Stimulated activated CD8-positive, alpha-beta memory T cell treated with anti-CD3 and anti-CD28 coated beads, Interleukin-2, amount 100 ng/mL, for 48 hours (primary cell): ENCODE data around the gene FRMD1.

ENCODE experiments used
- DNase-seq, 2 donors: peaks; one replicate each; pipeline ENCODE4 v3.0.0-alpha.2; 2020; ENCODE audit warnings: low read depth in 2 of 2

Gene FRMD1

DNA sequence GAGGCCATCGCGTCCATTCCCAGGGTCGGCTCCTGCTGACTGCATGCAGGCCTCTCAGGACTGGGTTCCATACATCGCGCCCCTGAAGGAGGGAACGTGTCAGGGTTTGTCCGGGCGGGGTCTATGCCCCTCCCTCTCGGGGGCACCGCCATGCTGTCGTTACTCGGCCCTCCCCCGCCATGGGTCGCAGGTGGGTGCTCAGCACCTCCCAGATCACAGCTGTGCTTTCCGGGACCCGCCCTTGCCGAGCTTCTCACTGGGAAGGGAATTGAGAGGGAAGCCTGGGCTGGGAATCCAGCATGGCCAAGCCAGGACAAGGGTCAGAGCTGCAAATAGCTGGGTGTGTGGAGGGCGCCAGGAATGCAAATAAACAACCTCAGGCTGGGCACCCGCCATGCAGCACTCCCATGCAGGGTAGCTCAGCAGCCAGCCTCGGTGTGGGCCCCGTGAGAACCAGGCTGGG lies at the start of gene FRMD1:
FRMD1 (minus strand) TSS at position 270 of the 463 bp plus-strand sequence; CDS start at position 152, 118 bp downstream.
- no peak for DNase-seq

DNA sequence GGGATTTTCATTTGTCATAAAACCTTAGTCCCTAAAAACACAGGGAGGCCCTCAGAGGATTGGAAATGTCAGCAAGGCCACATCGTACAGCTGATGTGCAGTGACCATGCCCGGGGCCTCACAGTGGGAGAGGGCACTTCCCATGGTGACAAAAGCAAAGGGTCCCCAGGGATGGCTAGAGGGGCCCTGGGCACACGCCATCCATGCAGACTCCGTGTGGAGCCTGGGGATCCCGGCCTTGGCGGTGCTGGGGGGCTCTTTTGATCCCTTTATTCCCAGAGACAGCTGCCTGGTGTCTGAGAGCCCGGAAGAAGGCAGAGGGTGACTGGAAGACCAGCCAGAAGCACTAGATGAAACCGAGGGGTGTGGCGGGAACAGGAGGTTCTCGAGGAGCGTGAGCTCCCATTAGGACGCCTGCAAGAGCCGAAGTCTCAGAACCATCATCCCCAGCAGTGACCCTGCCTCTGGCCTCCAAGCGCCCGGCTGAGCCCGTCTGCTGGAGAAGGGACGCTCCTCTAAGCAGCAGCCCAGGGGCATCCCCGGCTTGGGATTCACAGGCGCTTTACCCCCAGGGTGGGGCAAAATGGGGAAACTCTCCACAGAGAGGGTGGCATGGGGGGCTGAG lies 49.1 kb upstream of the FRMD1 start:
- DNase-seq, result no peak

DNA sequence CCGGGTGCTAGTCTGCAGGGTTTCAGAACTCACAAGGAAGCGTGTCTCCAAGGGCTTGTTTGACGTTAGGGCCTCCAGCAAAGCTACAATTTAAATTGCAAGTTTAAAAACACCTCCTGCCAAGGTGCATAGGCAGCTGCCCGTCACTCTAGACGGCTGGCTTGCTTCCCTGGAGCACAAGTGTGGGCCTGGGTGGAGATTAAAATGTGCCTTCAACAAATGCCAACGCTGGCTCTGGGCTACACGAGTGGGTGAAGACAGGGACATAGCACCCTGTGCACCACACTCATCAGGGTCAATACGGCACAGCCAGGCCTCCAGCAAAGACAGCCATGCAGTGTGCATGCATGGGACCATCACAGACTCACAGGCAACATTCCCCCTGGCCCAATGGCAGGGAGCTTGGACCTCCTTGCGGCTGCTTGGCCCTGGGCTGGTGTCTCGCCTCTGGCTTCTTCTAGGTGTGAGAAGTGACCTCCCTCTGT lies 48.4 kb upstream of the FRMD1 start:
- DNase-seq, result no peak

DNA sequence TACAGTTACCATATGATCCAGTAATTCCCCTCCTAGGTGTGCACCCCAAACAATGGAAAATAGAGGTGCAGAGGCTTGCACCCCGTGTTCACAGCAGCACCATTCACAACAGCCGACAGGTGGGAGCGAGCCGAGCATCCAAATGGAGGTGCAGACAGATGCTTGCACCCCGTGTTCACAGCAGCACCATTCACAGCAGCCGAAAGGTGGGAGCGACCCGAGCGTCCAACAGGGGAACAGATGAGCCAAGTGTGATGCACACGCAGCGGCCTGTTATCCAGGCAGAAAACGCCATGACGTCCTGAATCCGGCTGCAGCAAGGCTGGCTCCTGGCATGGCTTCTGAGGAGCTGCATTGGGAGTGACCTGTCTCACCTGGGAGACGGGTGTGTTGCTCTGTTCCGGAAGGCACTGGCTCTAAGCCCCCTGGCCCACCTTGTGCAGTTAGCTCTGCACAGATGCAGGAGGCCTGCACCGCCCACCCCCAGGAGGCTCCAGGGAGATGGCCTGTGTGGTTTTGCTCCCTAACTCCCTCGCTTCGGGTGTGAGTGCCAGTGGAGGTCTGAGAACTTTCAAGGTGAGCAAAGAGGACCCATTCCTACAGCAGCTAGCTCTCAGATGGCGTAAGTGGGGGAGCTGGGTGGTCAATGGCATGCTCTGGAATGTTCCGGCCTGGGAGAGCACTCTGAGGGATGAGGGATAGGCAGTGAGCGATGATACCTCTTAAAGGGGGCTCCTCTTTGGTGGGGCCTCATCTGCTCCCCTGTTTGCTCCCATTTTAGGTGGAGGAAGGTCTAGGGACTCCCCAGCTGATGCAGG lies 47.8 kb upstream of the FRMD1 start:
- DNase-seq, result no peak

DNA sequence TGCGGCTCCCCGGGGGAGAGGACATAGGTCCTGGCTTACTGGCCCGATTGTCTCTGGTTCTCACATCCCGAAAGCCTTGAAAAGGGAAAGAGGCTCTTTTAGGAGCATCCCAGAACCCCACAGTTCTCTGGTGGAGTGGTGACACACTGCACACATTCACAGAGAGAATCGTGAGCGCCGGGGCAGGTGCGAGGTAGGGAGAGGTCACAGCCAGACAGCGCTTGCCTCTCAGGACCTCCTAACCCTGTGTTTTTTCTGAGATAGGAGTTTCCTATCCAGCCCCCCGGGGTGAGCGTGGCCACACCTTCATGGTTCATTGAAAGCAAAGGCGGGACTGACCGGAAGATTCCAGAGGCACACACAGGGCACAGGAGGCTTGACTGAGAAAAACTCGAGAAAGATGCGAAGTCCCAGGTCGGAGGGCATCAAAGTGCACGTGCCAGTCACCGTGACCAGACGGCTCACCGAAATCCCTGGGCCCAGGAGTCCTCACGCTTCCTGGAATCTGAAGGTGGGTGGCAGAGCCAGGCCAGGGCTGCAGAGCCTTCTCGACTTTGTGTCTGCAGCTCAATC lies 46.5 kb upstream of the FRMD1 start:
- DNase-seq, result no peak

DNA sequence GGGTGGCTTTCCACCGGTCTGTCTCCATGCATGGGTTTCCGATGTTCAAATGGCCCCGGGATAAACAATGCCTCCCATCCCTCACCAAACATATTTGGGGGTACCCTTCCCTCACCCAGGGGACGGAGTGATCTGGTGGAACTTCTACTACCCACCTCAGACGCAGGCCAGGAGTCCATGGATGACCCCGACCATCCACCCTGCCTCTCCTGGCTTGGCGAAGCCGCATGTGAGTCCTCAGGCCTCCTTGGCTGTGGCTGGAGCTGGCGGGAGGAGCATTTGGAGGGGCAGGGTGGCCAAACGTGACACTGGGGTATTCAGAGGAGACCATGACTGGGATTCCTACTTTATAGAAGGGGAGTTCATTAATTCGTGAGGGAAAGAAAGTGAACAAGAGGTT lies 45.9 kb upstream of the FRMD1 start:
- DNase-seq, result no peak

DNA sequence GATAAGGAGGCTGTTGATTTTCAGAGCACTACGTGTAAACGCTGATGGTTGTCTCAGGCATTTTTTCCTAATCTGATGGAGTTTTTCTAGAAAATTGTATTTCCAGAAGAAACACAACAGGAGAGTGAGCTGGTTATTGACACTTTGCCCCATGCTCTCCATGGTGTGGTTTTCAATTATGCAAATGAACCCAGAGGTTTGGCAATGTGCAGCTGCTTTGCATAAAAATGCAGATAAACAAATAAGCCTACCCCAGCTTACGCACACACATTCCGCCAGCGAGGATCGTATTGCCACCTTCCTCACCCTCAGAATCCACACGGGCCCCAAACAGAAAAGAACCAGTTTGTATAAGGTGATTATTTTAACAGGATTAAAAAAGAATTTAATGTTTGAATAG lies 45.1 kb upstream of the FRMD1 start:
- DNase-seq, result no peak

DNA sequence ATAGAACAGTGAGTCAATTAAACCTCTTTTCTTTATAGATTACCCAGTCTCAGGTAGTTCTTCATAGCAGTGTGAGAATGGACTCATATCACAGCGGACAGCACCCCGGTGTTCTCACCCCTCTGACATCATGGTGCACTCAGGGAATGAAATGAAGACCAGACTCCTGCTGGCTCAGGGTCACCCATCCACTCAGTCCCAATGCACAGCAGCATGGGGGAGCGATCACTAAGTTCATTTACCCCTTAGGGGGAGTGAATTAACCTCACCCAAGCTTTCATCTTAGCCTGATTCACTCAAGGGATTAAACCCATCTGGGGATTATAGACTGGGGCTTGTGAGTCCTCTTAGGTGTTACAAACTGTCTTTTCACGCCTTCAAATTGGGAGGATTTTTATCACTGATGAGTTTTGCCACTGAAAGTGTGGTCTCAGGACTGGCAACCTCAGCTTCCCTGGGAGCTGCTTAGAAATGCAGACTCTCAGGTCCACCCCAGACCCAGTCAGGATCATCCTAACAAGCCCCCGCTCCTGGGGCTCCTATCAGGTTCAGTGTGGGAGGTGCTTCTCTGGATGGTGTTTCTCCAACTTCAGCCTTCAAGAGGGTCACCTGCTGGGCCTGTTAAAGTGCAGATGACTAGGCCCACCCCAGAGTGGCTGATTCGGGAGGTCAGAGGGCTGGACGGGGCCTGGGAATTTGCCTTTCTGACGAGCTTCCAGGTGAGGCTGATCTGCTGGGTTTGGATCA lies 44.3 kb upstream of the FRMD1 start:
- DNase-seq, result no peak

DNA sequence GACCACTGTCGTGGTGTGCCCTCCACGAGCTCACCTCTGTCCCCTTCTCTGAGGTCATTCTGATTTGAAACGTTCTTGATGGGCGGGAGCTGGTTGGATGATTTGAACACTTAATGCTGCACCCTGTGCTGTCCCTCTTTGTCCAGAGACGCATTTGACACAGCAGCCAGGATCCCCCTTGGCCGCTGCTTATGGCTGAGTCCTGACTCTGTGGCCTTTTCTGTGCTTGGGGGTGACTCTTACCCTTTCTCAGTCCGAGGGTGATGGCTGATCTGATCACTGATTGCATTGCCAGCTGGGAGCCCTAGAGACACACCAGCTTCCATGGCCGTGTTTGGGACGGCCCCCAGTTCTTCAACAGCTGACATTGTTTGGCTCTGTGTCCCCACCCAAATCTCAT lies 43.5 kb upstream of the FRMD1 start:
- DNase-seq, result no peak

DNA sequence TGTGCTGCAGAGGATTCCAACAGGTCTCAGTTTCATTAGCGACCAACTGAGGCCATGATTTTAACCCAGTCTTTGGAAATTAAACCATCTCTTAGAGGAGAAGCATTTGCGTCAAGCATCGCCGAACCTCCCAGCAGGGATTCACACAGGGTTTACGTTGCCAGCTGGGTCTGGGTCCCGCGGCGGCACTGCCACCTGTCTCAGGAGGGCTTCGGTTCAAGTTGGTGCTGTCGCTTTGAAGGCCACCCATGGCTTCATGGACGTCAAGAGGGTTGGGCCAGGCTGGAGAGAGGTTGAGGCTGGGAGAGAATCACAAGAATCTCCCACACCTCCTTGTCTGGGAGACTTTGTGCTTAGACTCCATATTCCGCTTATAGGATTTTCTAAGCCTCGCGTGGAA lies 43.0 kb upstream of the FRMD1 start:
- DNase-seq, result no peak

DNA sequence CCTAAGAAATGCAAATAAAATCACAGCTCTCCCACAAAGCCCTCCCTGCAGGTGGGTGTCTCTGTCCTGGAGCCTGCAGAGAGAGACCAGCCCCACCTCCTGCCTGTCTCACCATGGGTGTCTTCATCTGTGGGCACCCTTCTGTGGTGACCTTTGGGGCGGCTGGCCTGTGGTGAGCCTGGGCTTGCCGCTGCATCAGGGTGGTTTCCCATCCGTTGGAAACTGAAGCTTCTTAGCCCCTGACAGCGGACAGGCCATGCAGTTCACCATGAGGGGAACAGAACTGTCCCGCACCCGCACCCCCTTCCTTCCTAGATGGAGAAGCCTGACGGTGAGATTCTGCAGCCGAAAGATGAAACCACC lies 42.3 kb upstream of the FRMD1 start:
- peak in 1 of 2 donors; percentile 5 for DNase-seq

DNA sequence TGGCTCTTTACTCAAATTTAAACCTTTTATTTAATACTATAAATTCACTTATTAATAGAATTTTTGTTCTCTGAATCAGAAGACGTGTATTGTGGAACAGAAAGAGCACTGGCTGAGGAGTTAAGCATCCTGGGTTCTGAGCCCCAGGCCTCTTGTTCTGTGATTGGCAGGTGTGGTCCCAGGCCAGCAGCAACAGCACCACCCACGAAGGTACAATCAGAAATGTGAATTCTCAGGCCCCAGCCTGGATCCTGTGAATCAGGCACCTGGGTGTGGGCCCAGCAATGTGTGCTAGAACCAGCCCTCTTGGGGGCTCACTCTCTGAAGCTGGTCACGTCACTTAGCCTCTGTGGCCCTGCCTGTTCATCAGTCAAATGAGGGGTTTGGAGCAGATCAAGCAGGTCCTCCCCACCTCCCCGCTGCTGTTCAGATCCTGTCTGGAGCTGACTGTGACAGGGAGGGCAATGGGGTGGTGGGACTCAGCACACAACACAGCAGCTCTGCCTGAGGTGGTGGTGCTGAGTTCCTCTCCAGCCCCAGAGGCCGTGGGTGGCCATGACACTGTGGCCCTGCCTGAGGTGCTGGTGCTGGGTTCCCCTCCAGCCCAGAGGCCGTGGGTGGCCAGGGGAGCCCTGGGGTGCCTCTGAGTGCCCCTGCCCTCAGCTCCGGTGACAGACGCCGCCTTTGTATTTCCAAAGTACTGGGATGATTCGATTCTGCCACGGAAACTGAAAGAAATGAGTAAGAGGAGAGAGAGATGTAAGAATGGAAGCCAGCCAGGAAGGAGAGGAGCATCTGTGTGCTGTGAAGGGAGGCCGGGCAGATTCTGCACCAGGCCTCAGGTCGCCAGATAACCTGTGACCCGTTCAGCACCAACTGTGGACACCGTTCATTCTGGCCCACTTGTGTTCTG lies 41.6 kb upstream of the FRMD1 start:
- DNase-seq, result peak in 1 of 2 donors; percentile 7

DNA sequence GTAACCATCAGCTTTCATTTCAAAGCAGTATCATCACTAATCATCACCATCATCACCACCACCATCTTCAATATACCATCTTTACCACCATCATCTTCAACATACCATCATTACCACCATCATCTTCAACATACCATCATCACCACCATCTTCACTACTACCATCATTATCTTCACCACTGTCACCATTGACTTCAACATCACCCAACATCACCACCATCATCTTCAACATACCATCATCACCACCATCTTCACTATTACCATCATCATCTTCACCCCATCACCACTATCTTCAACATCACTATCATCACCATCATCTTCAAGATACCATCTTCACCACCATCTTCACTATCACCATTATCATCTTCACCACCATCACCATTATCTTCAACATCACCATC lies 40.5 kb upstream of the FRMD1 start:
- DNase-seq, result no peak

DNA sequence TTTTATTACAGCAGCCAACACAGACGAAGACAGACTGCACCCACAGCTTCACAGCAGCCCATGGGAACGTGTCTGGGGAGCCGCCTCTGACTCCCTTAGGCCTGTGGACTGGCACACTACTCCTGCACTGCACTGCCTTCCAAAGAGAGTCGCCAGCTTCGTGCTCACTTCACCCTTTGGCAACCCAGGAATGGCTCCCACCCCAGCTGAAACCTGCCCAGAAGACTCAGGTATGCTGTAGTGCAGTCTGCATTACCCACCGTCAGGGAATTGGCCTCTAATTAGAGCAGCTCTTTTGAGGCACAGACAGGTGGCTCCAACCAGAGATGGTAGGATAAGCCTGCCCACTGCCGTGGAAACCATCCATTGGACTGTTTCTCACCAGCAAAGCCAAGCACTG lies 39.9 kb upstream of the FRMD1 start:
- no peak for DNase-seq

DNA sequence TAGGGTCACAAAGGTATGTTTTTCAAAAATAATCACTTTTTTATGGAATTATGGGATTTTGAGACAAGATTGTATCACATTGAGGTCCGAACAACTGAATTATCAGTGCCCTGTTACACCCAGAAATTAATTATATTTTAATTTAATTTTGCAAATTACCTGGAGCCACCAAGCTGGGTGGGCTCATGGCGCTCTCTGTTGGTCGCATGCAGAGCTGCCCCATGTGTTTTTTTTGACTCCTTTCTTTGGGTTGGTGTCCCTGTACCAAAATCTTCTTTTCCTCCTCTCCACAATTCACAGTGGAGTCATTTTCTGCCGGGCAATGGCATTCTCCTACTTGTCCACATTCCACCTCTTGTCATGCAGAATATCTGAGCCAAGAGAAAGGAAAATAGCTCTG lies 38.9 kb upstream of the FRMD1 start:
- DNase-seq, result no peak

DNA sequence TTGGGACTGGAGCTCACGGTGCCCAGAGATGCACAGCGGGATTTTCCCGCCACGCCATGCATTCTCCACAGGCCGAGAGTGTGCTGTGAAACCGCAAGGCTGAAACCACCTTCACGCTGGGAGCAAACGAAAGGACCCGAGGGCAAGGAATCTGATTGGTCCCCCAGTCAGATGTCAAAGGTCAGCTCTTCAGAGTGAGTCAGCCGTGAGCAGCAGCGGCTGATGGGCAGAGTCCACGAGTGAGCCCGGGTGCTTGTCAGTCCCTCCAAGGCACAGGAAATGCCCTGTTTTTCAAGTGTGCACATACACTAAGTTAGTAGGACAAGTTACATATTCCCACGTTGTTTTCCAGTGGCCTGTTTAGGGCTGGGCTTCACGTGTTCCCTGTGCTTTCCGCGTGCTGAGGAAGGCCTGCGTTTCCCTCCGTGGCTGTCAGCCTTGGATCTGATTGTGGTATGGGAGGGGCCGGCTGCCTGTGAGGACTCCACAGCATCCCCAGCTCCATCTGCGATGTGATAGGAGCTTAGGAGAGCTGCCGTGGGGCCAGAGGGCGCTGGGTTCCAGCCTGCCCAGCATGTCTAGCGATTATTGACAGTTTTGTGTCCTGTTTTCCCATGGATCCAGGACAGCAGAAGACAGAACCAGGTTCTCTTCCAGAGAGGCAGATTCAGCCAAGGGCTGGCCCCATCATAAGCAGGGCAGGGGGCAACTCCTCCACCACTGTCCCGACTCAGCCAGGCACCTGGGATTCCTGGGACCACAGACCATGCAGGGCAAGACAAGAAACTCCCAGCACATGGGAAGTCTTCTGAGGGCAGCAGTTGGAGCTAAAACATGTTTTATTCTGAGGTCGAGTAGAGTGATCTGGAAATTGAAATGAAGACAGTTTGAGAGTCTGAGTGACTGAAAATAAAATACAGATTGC lies 38.2 kb upstream of the FRMD1 start:
- DNase-seq, result no peak

DNA sequence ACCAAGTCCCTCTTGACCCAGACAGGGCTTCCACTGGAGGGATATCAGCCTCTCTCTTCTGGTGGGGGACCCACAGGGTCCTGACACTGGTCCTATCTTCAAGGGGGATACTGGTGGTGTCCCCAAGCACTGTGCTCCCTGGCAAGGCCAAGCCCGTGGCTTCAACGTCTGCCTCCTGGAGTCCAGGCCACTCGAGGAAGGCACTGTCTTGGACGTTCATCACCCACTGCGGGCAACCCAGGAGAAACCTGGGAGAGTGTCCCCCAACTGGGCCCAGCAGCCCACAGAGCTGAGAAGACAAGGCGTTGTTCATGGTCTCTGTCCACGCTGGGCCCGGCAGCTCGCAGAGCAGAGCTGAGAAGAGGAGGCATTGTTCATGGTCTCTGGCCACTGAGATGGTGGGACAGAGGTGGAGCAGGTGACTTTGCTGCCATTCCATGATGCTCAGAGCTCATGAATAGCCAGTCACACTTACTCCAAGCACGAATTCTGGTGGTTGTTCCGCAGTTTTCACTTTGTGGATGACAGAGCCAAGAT lies 37.5 kb upstream of the FRMD1 start:
- DNase-seq, result no peak

DNA sequence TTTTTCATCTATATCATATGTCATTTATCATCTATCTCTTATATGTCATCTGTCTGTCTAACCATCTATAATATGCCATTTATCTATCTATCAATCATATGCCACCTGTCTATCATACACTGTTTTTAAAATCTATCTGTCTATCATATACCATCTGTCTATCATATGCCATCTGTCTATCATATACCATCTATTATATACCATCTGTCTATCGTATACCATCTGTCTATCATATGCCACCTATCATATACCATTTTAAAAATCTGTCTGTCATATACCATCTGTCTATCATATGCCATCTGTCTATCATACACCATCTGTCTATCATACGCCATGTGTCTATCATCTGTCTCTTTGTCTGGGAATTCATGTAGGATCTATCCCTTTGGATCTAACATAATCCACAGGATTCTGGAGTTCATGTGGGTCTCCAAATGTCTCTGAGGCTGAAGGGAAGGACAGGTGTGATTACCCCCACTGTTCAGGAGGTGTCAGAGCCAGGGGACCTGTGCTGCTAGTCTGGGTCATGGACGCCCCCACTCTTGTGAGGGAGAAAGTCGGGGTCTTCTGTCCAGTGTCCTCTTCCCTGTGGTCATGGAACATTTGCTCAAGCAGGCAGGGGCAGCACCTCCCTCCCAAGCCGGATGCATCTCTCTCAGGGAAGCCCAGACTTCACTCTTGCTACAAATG lies 36.9 kb upstream of the FRMD1 start:
- no peak for DNase-seq

DNA sequence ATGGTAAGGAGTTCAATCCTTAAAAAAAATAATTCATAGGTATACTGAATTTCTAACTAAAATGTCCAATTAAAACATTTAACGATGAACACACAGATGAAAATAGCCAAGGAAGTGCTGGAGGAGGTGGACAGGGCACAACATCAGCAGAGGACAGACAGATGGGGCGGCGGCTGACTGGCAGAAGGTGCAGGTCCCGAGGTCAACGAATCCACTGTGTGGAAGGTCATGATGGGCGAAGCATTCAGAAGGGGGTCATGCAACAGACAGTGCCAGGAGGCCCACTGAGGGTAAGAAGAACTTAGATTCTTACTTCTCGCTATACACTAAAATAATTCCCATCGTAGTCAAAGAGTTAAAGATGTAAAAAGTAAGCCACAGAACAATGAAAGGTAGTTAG lies 34.2 kb upstream of the FRMD1 start:
- no peak for DNase-seq
